ENCODE data around the gene GPR62.
"Not testable (repeated sequence)": the region's sequence is repeated elsewhere in the genome, so short reads cannot be mapped to it uniquely, and the experiment has no call there.

The GPR62 gene

DNA sequence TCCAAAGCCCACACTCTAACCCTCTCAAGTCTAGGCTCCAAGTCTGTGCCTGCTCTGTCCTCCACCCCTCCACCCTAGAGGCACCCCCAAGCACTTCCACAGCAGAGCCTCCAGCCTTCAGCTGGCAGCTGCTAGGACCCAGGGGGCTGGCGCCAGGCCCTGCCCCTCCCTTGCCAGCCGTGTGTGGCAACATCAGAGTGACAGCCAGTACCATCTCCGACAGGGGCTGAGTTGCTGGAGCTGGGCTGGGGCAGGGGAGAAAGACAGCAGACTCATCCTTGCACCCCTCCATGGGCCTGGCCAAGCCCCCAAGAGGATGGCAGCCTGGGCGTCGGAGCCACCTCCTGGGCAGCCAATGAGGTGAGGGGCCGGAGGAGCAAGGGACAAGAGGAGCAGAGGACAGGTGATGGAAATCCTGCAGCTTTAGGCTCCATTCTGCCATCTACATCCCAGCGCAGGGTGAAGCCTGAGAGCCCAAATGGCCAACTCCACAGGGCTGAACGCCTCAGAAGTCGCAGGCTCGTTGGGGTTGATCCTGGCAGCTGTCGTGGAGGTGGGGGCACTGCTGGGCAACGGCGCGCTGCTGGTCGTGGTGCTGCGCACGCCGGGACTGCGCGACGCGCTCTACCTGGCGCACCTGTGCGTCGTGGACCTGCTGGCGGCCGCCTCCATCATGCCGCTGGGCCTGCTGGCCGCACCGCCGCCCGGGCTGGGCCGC is at the start of gene GPR62:
GPR62 (plus strand) TSS at position 207 of the 718 bp plus-strand sequence; CDS start at position 479, 272 bp downstream.
- no peak for DNase-seq

DNA sequence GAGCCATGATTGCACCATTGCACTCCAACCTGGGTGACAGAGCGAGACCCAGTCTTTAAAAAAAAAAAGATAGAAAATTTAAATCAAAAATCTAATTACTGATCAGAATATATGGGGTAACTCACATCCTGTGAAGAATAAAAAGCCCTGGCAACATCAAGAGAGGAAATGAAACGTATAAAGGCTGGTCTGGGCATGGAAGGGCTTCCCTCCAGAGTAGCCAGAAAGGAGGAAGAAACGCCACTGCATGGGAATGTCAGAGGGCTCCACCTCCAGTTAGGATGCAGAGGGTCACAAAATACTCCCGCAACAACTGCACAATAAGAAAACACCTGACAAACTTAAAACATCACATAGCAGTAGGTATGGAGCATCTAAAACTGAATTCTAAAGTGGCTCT is 47.2 kb upstream of the GPR62 start:
- no peak for DNase-seq

DNA sequence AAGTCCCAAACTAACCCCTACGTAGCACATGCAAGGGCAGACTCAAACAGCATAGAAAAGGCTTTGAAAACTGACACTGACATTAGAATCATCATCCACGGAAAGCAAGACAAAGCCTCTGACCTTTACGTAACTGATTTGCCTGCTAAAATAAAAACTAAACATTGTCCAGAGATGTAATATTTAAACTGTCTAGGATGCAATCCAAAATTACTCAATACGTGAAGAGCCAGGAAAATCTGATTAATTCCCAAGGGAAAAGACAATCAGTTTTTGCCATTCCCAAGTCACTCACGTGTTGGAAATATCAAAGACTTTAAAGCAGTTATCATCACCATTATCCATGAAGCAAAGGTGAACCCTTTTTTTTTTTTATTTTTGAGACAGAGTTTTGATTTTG is 38.8 kb upstream of the GPR62 start:
- DNase-seq: no peak

- no peak for DNase-seq
These were observed 34.1 kb upstream of the GPR62 start for GRCh38 chr3:51921081-51921578.

- no peak for DNase-seq
These were observed 27.9 kb upstream of the GPR62 start for GRCh38 chr3:51927061-51927977.

- DNase-seq: no peak
These were observed 26.7 kb upstream of the GPR62 start for GRCh38 chr3:51928438-51928837.

- not testable (repeated sequence) for DNase-seq
These were observed 26.2 kb upstream of the GPR62 start for GRCh38 chr3:51928981-51929380.

GRCh38 chr3:51929420-51930003 is 25.7 kb upstream of the GPR62 start:
- DNase-seq: no peak

DNA sequence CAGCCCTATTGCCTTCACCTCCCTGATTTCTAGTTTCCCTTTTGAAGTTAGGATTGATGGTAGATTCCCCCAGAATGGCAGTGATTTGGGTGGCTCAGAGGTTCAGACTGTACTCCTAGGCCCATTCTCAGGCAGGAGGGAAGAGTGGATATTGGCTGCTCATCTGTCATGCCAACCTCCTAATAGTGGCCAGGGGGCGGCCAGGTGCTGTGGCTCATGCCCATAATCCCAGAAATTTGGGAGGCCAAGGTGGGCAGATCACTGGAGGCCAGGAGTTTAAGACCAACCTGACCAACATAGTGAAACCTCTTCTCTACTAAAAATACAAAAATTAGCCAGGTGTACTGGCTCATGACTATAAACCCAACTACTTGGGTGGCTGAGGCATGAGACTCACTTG is 24.7 kb upstream of the GPR62 start:
- DNase-seq: no peak

- no peak for DNase-seq
These were observed 23.4 kb upstream of the GPR62 start for GRCh38 chr3:51931756-51932155.

DNA sequence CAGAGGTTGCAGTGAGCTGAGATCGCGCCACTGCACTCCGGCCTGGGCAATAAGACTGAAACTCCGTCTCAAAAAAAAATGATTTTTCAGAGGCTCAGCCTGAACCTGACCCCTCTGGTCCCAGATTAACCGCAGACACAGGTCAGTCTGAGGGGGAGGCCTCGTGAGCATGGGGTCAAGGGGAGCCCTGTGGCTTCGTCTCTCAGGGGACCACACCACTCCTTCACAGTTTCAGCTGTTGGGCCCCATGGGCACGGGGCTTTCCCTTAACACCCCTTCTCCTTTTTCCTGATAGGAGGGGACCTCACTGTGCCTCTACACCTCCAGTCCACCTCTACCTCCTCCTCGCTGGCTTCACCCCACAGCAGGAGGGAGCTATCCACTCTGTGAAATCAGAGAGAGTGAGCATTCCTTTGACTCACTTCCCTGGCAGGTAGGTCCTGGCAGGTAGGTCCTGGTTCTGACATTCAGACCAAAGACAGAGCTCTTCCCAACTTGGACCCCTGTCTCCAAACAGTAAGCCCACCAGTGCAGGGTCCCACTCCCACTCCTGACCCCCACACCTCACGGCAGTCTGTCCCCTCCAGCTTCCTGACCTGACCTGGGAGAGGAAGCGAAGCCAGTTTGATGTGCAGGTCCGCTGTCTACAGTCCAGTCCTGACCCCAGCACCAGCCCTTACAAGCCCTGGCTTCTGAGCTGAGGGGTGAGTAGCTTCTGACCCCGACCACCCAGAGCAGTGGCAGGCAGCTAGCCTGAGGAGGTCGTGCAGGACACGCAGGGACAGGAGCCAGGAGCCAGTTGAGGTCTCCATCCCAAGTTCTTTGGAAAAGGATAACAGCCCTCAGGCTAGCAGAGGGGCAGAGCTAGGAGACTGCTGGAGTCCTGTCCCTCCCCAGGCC is 22.5 kb upstream of the GPR62 start:
- no peak for DNase-seq

GRCh38 chr3:51933471-51934138 is 21.6 kb upstream of the GPR62 start:
- DNase-seq: no peak

GRCh38 chr3:51934139-51934850 is 20.9 kb upstream of the GPR62 start:
- no peak for DNase-seq

DNA sequence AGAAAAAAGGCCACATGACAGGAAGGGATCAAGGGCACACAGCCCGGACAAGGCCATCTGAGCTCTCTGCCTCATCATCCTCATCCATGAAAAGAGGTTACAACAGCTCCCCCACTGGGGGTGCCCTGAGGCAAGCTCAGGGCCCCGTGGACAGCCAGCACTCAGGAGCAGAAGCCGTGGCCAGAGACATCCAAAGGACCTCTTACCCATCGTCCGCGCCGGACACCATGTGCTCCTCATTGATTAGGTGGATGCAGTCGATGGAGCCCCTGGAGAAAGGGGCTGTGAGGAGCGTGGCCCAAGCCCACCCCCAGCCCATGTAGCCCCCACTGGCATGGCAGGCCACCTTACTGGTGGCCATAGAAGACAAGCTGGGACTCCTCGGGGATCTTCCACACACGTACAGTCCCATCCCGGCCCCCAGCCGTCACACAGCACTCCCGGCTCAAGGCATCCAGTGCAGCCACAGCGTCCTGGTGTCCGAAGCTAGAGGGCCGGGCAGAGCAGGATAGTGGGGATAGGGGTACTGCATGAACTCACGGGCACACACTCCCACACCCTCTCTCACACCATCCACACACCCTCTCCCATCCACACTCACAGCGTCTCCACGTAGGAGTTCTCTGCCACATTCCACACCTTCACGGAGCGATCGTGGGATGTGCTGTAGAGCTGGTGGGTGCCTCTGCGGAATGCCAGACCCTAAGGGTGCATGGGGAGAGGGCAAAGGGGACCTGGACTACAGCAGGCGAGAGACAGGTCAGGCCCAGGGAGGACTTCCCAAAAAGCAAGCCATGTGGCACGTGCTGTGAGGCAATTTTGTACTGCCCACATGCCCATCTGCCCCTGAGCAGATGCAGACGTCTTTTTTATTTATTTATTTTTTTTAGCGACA is 19.9 kb upstream of the GPR62 start:
- DNase-seq: no peak

GRCh38 chr3:51935886-51936755 is 19.1 kb upstream of the GPR62 start:
- DNase-seq: no peak

DNA sequence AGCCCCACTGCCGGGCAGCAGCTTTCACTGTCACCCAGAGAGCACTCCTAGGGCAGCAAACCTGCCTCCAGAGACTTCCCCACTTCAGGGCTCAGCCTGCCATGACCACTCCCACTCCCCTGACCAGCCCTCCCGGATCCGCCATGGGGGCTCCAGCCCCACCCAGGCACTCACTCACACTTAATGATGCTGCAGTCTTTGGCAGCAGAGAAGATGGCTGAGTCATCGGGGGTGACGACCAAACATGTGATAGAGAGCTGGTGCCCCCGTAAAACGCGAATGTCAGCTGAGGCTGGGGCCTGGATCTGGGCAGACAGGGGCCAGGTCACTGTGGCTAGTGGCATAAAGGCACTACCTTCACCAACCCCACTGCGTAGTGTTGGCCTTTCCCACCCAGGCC is 18.2 kb upstream of the GPR62 start:
- no peak for DNase-seq

- DNase-seq: no peak
These were observed 17.4 kb upstream of the GPR62 start for GRCh38 chr3:51937611-51938450.

GRCh38 chr3:51938780-51939425 is 16.3 kb upstream of the GPR62 start:
- DNase-seq: no peak

Data from bone marrow (tissue), 2 donors.